ENCODE measurements around the gene VWA7.

- TF ChIP-seq CTCF (conservative IDR thresholded peaks at IDR 0.05) = no peak
- TF ChIP-seq ZFX (IDR thresholded peaks at IDR 0.05) = no peak
These were observed 26.6 kb downstream of the VWA7 start for GRCh38 chr6:31750411-31751022.
